ENCODE data around the gene ATP9B.
A peak's percentile ranks its signal among the peaks of the same experiment; 100 is the strongest.

Gene ATP9B

GRCh38 chr18:79423211-79424007, 354.2 kb downstream of the ATP9B start:
- ChIA-PET CTCF (no interaction called here), POLR2A (ENCODE audit: low non-redundant PET) (no interaction called here)
- TF ChIP-seq CTCF (conservative IDR thresholded peaks at IDR 0.05; ENCODE audit: low read depth) = no peak
- no peak overlapping the region for H3K27ac ChIP-seq
- no peak for DNase-seq (ENCODE audit: low spot score)

GRCh38 chr18:79424008-79424565, 354.9 kb downstream of the ATP9B start:
- ChIA-PET POLR2A (ENCODE audit: low non-redundant PET) (no interaction called here), CTCF (no interaction called here)
- TF ChIP-seq CTCF (conservative IDR thresholded peaks at IDR 0.05; ENCODE audit: low read depth) = no peak
- no peak overlapping the region for H3K27ac ChIP-seq
- DNase-seq (ENCODE audit: low spot score) = no peak

- ChIA-PET CTCF (interaction anchor here (0.6 kb wide), 1 partner anchor 19 kb away, joined by 3 read pairs; no protein-coding TSS in a partner anchor), POLR2A (ENCODE audit: low non-redundant PET) (no interaction called here)
- no peak for TF ChIP-seq CTCF (conservative IDR thresholded peaks at IDR 0.05; ENCODE audit: low read depth)
- DNase-seq (ENCODE audit: low spot score) = no peak
- H3K27ac ChIP-seq = no peak overlapping the region
Observed at GRCh38 chr18:79424880-79425568, 355.8 kb downstream of the ATP9B start.

- CTCF ChIA-PET = interaction anchor here (0.6 kb wide), 1 partner anchor 19 kb away, joined by 3 read pairs; no protein-coding TSS in a partner anchor
- no peak overlapping the region for H3K27ac ChIP-seq
- no peak for TF ChIP-seq CTCF (conservative IDR thresholded peaks at IDR 0.05; ENCODE audit: low read depth)
- POLR2A ChIA-PET (ENCODE audit: low non-redundant PET) = no interaction called here
- DNase-seq (ENCODE audit: low spot score) = no peak
Observed at GRCh38 chr18:79425569-79425886, 356.3 kb downstream of the ATP9B start.

- ChIA-PET CTCF (interaction anchor here (0.6 kb wide), 1 partner anchor 12 kb away, joined by 3 read pairs; no protein-coding TSS in a partner anchor), POLR2A (ENCODE audit: low non-redundant PET) (no interaction called here)
- no peak for TF ChIP-seq CTCF (conservative IDR thresholded peaks at IDR 0.05; ENCODE audit: low read depth)
- H3K27ac ChIP-seq = peak overlapping the region; percentile 1; the same call in 1 of the 2 replicates
- DNase-seq (ENCODE audit: low spot score) = no peak
Observed at GRCh38 chr18:79426376-79427300, 357.4 kb downstream of the ATP9B start.

Data from RWPE1 (cell line).